Suprapubic skin (tissue), 4 donors: ENCODE data around the gene WDR7.

Experiments used
- CTCF ChIP-seq, 2 donors: fragments of 200-600 bp in 1 of 2; fragments of 450-650 bp in 1 of 2; sonication (generic) in 1 of 2; IDR thresholded peaks; one replicate each; pipeline ENCODE4 v1.5.1; 2016 to 2019; ENCODE audit warnings: antibody characterized with exemption in 2 of 2, mild to moderate bottlenecking in 1 of 2, moderate library complexity in 1 of 2
- EP300 ChIP-seq: sonication (generic); formaldehyde crosslinking; IDR thresholded peaks from one replicate; pipeline ENCODE4 v1.6.1; 2017; ENCODE audit warnings: antibody characterized with exemption
- POLR2A ChIP-seq, 2 donors: fragments of 450-650 bp; IDR thresholded peaks; one replicate each; pipeline ENCODE4 v1.6.1; 2017; ENCODE audit warnings: antibody characterized with exemption in 2 of 2, mild to moderate bottlenecking in 2 of 2, moderate library complexity in 2 of 2
- POLR2AphosphoS5 ChIP-seq, 3 donors: sonication (generic); formaldehyde crosslinking; IDR thresholded peaks; one replicate each; pipeline ENCODE4 v1.6.1; 2017; ENCODE audit warnings: antibody characterized with exemption in 3 of 3

DNA sequence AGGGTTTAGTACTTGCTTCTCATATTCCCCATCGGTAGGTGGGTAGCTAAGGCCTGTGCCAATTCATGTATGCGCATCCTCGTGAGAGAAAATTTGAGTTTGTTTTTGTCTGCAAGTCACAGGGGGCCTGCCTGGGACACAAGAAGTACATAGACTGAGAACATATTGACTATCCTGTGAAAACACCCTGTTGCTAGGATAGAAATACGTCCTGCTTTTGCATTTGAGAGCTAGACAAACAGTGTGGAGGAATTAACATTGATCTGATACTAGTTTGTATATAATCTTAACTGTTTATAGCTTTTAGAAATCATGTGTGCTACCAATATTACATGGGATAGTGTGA, 10.9 kb downstream of the WDR7 start:
- no peak for TF ChIP-seq CTCF (IDR thresholded peaks at IDR 0.05)
- no peak for TF ChIP-seq POLR2AphosphoS5 (IDR thresholded peaks at IDR 0.05)
- TF ChIP-seq EP300: no peak
- TF ChIP-seq POLR2A (IDR thresholded peaks at IDR 0.05): no peak
